Ascending aorta (tissue), 2 donors: ENCODE data around the gene DGKI. TPM values are rescaled to one million over a fixed set of nuclear protein-coding genes. Genes with fewer than 3 reads are reported as not detected.

ENCODE experiments used
- DNase-seq, 2 donors: peaks; one replicate each; pipeline ENCODE4 v3.0.0-alpha.2; 2019; ENCODE audit warnings: low spot score in 2 of 2
- H3K27ac ChIP-seq, 2 donors: fragments of 200-600 bp; sonication (generic); one replicate each; pipeline ENCODE4 v1.5.1; 2016 to 2017; ENCODE audit warnings: mild to moderate bottlenecking in 1 of 2
- H3K27me3 ChIP-seq: fragments of 200-600 bp; sonication (generic); one replicate; pipeline ENCODE4 v1.5.1; 2017
- H3K36me3 ChIP-seq, 2 donors: fragments of 200-600 bp; sonication (generic); one replicate each; pipeline ENCODE4 v1.5.1; 2016
- H3K4me1 ChIP-seq, 2 donors: fragments of 200-600 bp; sonication (generic); one replicate each; pipeline ENCODE4 v1.5.1; 2016 to 2017; ENCODE audit warnings: mild to moderate bottlenecking in 1 of 2
- H3K4me3 ChIP-seq, 2 donors: fragments of 200-600 bp; sonication (generic); one replicate each; pipeline ENCODE4 v1.5.1; 2016 to 2017; ENCODE audit warnings: mild to moderate bottlenecking in 1 of 2
- H3K9me3 ChIP-seq, 2 donors: fragments of 200-600 bp; sonication (generic); one replicate each; pipeline ENCODE4 v1.5.1; 2016
- intact Hi-C: fragments of 100-400 bp; cut with DNase I; formaldehyde crosslinking; loops from one replicate; pipeline ENCODE4 v1.15.1; 2023
- total RNA-seq: library from RNA; depleted of rRNA; stranded (reverse); fragments of >200 nt; gene quantifications from one replicate; pipeline ENCODE4 v1.1.0, GENCODE V29; 2016
- TF ChIP-seq, protein P1 (sequence below), 3 experiments: fragments of 200-600 bp in 2 of 3; fragments of 450-650 bp in 1 of 3; sonication (generic) in 2 of 3; IDR thresholded peaks; one replicate each; pipeline ENCODE4 v1.5.1; 2016 to 2019; ENCODE audit warnings: antibody characterized with exemption in 3 of 3, mild to moderate bottlenecking in 1 of 3, moderate library complexity in 1 of 3

DGKI gene
- total RNA-seq, 1 donor from 2014 or later, result 13.4 TPM

- Histone ChIP-seq H3K27ac (no peak overlapping the region), H3K4me1 (no peaks in the 10 kb centered on the region), H3K36me3 (no peaks in the 10 kb centered on the region), H3K4me3 (no peak overlapping the region), H3K27me3 (no peaks in the 10 kb centered on the region), H3K9me3 (no peaks in the 10 kb centered on the region)
- TF ChIP-seq, protein P1, sequence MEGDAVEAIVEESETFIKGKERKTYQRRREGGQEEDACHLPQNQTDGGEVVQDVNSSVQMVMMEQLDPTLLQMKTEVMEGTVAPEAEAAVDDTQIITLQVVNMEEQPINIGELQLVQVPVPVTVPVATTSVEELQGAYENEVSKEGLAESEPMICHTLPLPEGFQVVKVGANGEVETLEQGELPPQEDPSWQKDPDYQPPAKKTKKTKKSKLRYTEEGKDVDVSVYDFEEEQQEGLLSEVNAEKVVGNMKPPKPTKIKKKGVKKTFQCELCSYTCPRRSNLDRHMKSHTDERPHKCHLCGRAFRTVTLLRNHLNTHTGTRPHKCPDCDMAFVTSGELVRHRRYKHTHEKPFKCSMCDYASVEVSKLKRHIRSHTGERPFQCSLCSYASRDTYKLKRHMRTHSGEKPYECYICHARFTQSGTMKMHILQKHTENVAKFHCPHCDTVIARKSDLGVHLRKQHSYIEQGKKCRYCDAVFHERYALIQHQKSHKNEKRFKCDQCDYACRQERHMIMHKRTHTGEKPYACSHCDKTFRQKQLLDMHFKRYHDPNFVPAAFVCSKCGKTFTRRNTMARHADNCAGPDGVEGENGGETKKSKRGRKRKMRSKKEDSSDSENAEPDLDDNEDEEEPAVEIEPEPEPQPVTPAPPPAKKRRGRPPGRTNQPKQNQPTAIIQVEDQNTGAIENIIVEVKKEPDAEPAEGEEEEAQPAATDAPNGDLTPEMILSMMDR (IDR thresholded peaks at IDR 0.05), result no peak
- intact Hi-C loops, result no loop called here
- DNase-seq, result no peak
These were observed 233.7 kb downstream of the DGKI start for GRCh38 chr7:137613006-137613525.

GRCh38 chr7:137611606-137612005 is 235.2 kb downstream of the DGKI start:
- no peak for DNase-seq
- no peak overlapping the region for H3K27ac ChIP-seq
- TF ChIP-seq, protein P1 (IDR thresholded peaks at IDR 0.05), result no peak
- H3K4me1 ChIP-seq, result no peaks in the 10 kb centered on the region
- H3K4me3 ChIP-seq, result no peak overlapping the region
- no peaks in the 10 kb centered on the region for H3K9me3 ChIP-seq
- intact Hi-C loops, result no loop called here
- no peaks in the 10 kb centered on the region for H3K27me3 ChIP-seq
- no peaks in the 10 kb centered on the region for H3K36me3 ChIP-seq

- Histone ChIP-seq H3K27me3 (no peaks in the 10 kb centered on the region), H3K4me3 (no peak overlapping the region), H3K36me3 (no peaks in the 10 kb centered on the region), H3K9me3 (no peaks in the 10 kb centered on the region), H3K4me1 (no peaks in the 10 kb centered on the region), H3K27ac (peak overlapping the region in 1 of 2 donors; percentile 7)
- intact Hi-C loops, result no loop called here
- no peak for DNase-seq
- TF ChIP-seq, protein P1 (IDR thresholded peaks at IDR 0.05), result no peak
These were observed 237.3 kb downstream of the DGKI start for GRCh38 chr7:137609500-137609899.

DNA sequence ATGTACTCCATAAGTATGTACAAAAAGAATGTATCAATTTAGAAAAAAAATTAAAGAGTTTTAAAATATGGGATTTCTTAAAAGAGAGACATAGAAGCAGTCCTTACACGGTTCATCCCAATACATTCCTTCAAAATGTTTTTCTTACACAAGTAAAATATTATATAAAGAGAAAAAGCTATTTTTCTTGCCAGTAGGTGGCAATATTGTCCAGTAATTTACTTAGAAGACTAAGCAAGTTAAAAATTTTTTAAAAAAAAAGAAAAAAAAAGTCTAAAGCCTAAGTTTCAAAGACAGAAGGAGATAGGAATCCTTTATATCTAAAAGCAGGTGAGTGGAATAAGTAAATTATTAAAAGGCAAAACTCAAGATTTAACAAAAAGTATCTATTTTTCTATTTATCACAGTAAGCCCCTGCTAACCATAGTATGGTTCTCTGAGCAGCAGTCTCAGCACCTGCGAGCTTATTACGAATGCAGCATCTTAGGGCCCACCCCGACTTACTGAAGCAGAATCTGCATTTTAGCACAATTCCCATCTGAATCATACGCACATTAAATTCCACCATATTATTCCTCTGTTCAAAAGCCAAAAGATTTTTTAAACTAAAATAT is 240.6 kb downstream of the DGKI start:
- TF ChIP-seq, protein P1 (IDR thresholded peaks at IDR 0.05), result peak in 2 of 3 experiments; percentile 40 to 62
- intact Hi-C loops, result loop anchor here (1.0 to 2.0 kb wide), 2 partner anchors 21 to 293 kb away; no protein-coding TSS in a partner anchor
- Histone ChIP-seq H3K27ac (no peak overlapping the region), H3K9me3 (no peaks in the 10 kb centered on the region), H3K27me3 (no peaks in the 10 kb centered on the region), H3K36me3 (no peaks in the 10 kb centered on the region), H3K4me3 (no peak overlapping the region), H3K4me1 (no peaks in the 10 kb centered on the region)
- DNase-seq, result no peak

DNA sequence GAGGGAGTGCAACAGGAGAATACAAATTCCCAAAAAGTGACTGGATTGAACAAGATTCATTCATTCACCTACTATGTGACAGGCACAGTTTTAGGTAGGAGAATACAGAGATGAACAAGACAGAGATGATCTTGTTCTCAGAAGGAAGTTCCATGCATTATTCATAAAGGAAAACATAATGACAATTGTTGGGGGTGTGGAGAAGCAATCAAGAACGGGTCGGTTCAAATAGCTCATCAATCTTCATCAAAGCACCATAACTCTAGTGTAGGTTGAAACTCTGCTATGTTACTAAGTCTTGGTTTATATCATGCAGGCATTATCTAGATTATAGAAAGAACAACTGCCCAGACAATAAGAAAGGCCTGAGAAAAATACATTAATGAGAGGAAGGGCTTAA is 243.7 kb downstream of the DGKI start:
- Histone ChIP-seq H3K27me3 (no peaks in the 10 kb centered on the region), H3K4me3 (no peak overlapping the region), H3K36me3 (no peaks in the 10 kb centered on the region), H3K27ac (no peak overlapping the region), H3K9me3 (no peaks in the 10 kb centered on the region), H3K4me1 (no peaks in the 10 kb centered on the region)
- no peak for DNase-seq
- TF ChIP-seq, protein P1 (IDR thresholded peaks at IDR 0.05), result no peak
- intact Hi-C loops, result no loop called here
